ENCODE measurements around the gene NOPCHAP1.

DNA sequence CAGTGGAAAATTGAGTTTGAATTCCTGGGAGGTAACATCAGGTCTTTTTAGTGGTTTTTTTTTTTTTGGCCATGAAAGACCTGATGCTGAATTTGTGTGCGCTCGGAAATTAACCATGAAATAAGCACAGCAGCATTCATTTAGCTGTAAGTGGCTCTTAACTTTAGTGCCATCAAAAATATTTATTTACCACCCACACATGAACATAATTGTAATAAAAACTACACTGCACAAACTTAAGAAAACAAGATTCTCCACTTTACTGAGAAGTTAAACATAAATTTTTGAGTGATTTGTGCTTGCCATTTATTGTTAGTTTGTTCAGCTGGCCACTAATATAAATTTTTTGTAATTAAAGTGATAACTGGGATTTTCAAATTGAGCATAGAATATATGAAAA is 30.4 kb upstream of the NOPCHAP1 start:
- TF ChIP-seq, protein P1, sequence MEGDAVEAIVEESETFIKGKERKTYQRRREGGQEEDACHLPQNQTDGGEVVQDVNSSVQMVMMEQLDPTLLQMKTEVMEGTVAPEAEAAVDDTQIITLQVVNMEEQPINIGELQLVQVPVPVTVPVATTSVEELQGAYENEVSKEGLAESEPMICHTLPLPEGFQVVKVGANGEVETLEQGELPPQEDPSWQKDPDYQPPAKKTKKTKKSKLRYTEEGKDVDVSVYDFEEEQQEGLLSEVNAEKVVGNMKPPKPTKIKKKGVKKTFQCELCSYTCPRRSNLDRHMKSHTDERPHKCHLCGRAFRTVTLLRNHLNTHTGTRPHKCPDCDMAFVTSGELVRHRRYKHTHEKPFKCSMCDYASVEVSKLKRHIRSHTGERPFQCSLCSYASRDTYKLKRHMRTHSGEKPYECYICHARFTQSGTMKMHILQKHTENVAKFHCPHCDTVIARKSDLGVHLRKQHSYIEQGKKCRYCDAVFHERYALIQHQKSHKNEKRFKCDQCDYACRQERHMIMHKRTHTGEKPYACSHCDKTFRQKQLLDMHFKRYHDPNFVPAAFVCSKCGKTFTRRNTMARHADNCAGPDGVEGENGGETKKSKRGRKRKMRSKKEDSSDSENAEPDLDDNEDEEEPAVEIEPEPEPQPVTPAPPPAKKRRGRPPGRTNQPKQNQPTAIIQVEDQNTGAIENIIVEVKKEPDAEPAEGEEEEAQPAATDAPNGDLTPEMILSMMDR (conservative IDR thresholded peaks at IDR 0.05; ENCODE audit: low read length): no peak
- TF ChIP-seq EZH2phosphoT487 (IDR thresholded peaks at IDR 0.05; ENCODE audit: borderline replicate concordance, low read depth, low read length): no peak

All from OCI-LY7 (cell line).